Measurements from ENCODE around the gene SMURF2.

The SMURF2 gene

GRCh38 chr17:64534187-64534586 is 127.9 kb downstream of the SMURF2 start:
- no peak for TF ChIP-seq SNAI2 (CRISPR knock-in tag; IDR thresholded peaks at IDR 0.05)
- TF ChIP-seq ZNF565 (CRISPR knock-in tag; conservative IDR thresholded peaks at IDR 0.05; ENCODE audit: low read depth): no peak
- no peak for TF ChIP-seq TOX (CRISPR knock-in tag; IDR thresholded peaks at IDR 0.05; ENCODE audit: borderline replicate concordance)
- no peak for TF ChIP-seq ISL1 (CRISPR knock-in tag; IDR thresholded peaks at IDR 0.05)
- TF ChIP-seq ARNTL (CRISPR knock-in tag; IDR thresholded peaks at IDR 0.05; ENCODE audit: borderline replicate concordance, low read depth): no peak
- no peak for TF ChIP-seq ZNF8 (CRISPR knock-in tag; IDR thresholded peaks at IDR 0.05)
- no peak for TF ChIP-seq CREB5 (CRISPR knock-in tag; IDR thresholded peaks at IDR 0.05; ENCODE audit: low read depth)
- TF ChIP-seq ZFP3 (CRISPR knock-in tag; IDR thresholded peaks at IDR 0.05): no peak
- no peak for TF ChIP-seq OSR1 (CRISPR knock-in tag; IDR thresholded peaks at IDR 0.05)
- no peak for TF ChIP-seq PATZ1 (CRISPR knock-in tag; IDR thresholded peaks at IDR 0.05; ENCODE audit: borderline replicate concordance)
- TF ChIP-seq ZC3H10 (CRISPR knock-in tag; IDR thresholded peaks at IDR 0.05): no peak
- TF ChIP-seq PPARA (CRISPR knock-in tag; IDR thresholded peaks at IDR 0.05; ENCODE audit: borderline replicate concordance): no peak
- no peak for TF ChIP-seq CSDC2 (CRISPR knock-in tag; IDR thresholded peaks at IDR 0.05)
- ATAC-seq: peak; percentile 24

GRCh38 chr17:64533784-64534183 is 128.3 kb downstream of the SMURF2 start:
- no peak for TF ChIP-seq ARNTL (CRISPR knock-in tag; IDR thresholded peaks at IDR 0.05; ENCODE audit: borderline replicate concordance, low read depth)
- TF ChIP-seq ZC3H10 (CRISPR knock-in tag; IDR thresholded peaks at IDR 0.05): no peak
- no peak for TF ChIP-seq SNAI2 (CRISPR knock-in tag; IDR thresholded peaks at IDR 0.05)
- TF ChIP-seq TOX (CRISPR knock-in tag; IDR thresholded peaks at IDR 0.05; ENCODE audit: borderline replicate concordance): no peak
- TF ChIP-seq ZFP30 (CRISPR knock-in tag; IDR thresholded peaks at IDR 0.05): no peak
- TF ChIP-seq ZNF70 (CRISPR knock-in tag; IDR thresholded peaks at IDR 0.05): no peak
- TF ChIP-seq CSDC2 (CRISPR knock-in tag; IDR thresholded peaks at IDR 0.05): no peak
- TF ChIP-seq BACH2 (CRISPR knock-in tag; IDR thresholded peaks at IDR 0.05; ENCODE audit: borderline replicate concordance): no peak
- no peak for TF ChIP-seq TSHZ2 (CRISPR knock-in tag; IDR thresholded peaks at IDR 0.05)
- no peak for TF ChIP-seq ZNF8 (CRISPR knock-in tag; IDR thresholded peaks at IDR 0.05)
- TF ChIP-seq ESRRG (CRISPR knock-in tag; IDR thresholded peaks at IDR 0.05): no peak
- no peak for TF ChIP-seq CSRNP3 (CRISPR knock-in tag; IDR thresholded peaks at IDR 0.05)
- no peak for TF ChIP-seq OSR1 (CRISPR knock-in tag; IDR thresholded peaks at IDR 0.05)
- no peak for TF ChIP-seq POU6F1 (CRISPR knock-in tag; IDR thresholded peaks at IDR 0.05; ENCODE audit: borderline replicate concordance, low read depth)
- no peak for TF ChIP-seq ZNF565 (CRISPR knock-in tag; conservative IDR thresholded peaks at IDR 0.05; ENCODE audit: low read depth)
- no peak for TF ChIP-seq CREB5 (CRISPR knock-in tag; IDR thresholded peaks at IDR 0.05; ENCODE audit: low read depth)
- ATAC-seq: no peak; the same call in 2 of the 3 replicates
